Caco-2 (cell line): ENCODE results near the gene TMEM88. TPM values are rescaled to one million over a fixed set of nuclear protein-coding genes. Genes with fewer than 3 reads are reported as not detected.
"Not testable (repeated sequence)": the region's sequence is repeated elsewhere in the genome, so short reads cannot be mapped to it uniquely, and the experiment has no call there.

Experiments
- BruUV-seq: library from RNA; stranded (reverse); fragments of 400-500 nt; replicated peaks from 2 replicates; lab custom pipeline; 2021; lab: Mats Ljungman, UMichigan
- CTCF ChIA-PET: fragments of 300-600 bp; sonication (Branson Sonifier 250); formaldehyde crosslinking; loops from one replicate; lab custom pipeline; 2022; ENCODE audit warnings: antibody characterized with exemption; lab: Charles Lee
- POLR2A ChIA-PET: fragments of 300-600 bp; sonication (Branson Sonifier 250); formaldehyde crosslinking; loops from one replicate; lab custom pipeline; 2022; ENCODE audit warnings: antibody characterized with exemption; lab: Charles Lee
- DNase-seq, 2 experiments: peaks; one replicate each; pipeline versions ENCODE4 v3.0.0 to v3.0.0-alpha.2; 2020 to 2022
- H3K27me3 ChIP-seq: replicated peaks from 2 replicates; pipeline ENCODE4 v1.6.0; 2011; ENCODE audit warnings: low read length; ENCODE audit not compliant: control insufficient read depth, insufficient read depth
- H3K36me3 ChIP-seq: 2 replicates; pipeline ENCODE4 v1.5.1; 2011; ENCODE audit warnings: low read length; ENCODE audit not compliant: control insufficient read depth, insufficient read depth
- H3K4me1 ChIP-seq: fragments of 250-450 bp; sonication (Bioruptor Pico); 2 replicates; pipeline ENCODE4 v1.5.1; 2020; ENCODE audit warnings: mild to moderate bottlenecking
- H3K4me3 ChIP-seq: 2 replicates; pipeline ENCODE4 v1.5.1; 2011; ENCODE audit warnings: low read depth, mild to moderate bottlenecking, control low read depth, low read length
- H3K9me3 ChIP-seq: fragments of 250-450 bp; sonication (Bioruptor Pico); 2 replicates; pipeline ENCODE4 v1.5.1; 2020; ENCODE audit warnings: mild to moderate bottlenecking, moderate library complexity
- H3K27ac Mint-ChIP-seq: one replicate; pipeline ENCODE4 v1.8.0; 2022; ENCODE audit warnings: mixed read lengths; ENCODE audit not compliant: unreplicated experiment
- H3K27me3 Mint-ChIP-seq: one replicate; pipeline ENCODE4 v1.8.0; 2022; ENCODE audit warnings: mixed read lengths; ENCODE audit not compliant: insufficient read depth, unreplicated experiment
- H3K36me3 Mint-ChIP-seq: one replicate; pipeline ENCODE4 v1.8.0; 2022; ENCODE audit warnings: mild to moderate bottlenecking, mixed read lengths; ENCODE audit not compliant: insufficient read depth, unreplicated experiment
- H3K4me1 Mint-ChIP-seq: one replicate; pipeline ENCODE4 v1.8.0; 2022; ENCODE audit warnings: low read depth, mixed read lengths; ENCODE audit not compliant: unreplicated experiment
- H3K4me3 Mint-ChIP-seq: one replicate; pipeline ENCODE4 v1.8.0; 2022; ENCODE audit warnings: mild to moderate bottlenecking, moderate library complexity, mixed read lengths; ENCODE audit not compliant: unreplicated experiment
- H3K9me3 Mint-ChIP-seq: one replicate; pipeline ENCODE4 v1.8.0; 2022; ENCODE audit warnings: mixed read lengths; ENCODE audit not compliant: unreplicated experiment
- intact Hi-C: fragments of 100-400 bp; cut with micrococcal nuclease; formaldehyde crosslinking; loops from one replicate; pipeline ENCODE4 v1.10.0; 2022; ENCODE audit not compliant: unreplicated experiment
- total RNA-seq: library from RNA; stranded (reverse); gene quantifications from 2 replicates; pipeline ENCODE4 v1.2.3, GENCODE V29; 2022
- TF ChIP-seq, protein P1 (sequence below), 2 experiments: fragments of 200-600 bp in 1 of 2; IDR thresholded peaks; 1 replicate in 1 of 2; 2 replicates in 1 of 2; pipeline versions ENCODE4 v1.5.1 to v1.8.0; 2011 to 2022; ENCODE audit warnings: antibody characterized with exemption in 1 of 2, control low read depth in 1 of 2, inconsistent platforms in 1 of 2, low read depth in 1 of 2, low read length in 1 of 2, mild to moderate bottlenecking in 1 of 2, moderate library complexity in 1 of 2; ENCODE audit not compliant: insufficient read depth in 1 of 2, severe bottlenecking in 1 of 2, unreplicated experiment in 1 of 2

TMEM88 gene
- total RNA-seq, 1 experiment from 2014 or later = 2.5 TPM

DNA sequence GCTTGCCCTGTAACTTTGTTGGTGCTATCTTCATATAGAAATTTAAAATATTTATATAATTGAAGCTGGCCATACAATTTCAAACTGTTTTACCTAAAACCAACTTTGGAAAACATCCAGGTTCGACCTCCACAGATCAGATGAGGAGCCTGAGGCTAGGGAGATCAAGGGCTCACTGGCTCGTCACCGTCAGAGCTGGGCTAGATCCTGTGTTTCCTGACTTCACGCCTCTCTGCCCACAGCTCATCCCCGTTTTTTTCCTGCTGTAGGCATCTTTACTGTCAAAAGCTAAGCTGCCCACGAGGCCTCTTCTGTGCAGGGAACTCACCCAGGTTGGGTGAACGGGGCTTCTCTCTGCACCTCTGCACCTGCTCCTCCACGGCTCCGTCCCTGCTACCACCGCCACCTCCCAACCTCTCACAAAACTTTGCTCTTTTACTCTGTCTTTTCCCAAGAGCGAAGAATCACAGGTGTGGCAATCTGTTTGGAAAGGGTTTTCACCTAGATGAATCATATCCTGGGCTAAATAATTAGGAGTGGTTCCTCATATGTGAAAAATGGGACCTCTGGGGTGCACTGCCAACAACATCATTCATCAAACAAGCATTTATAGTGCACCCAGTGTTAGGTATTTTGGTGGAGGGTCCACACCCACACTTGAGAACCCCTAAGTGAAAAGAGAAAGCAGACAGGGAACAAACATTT, 45.6 kb upstream of the TMEM88 start:
- no peaks in the 10 kb centered on the region for H3K36me3 Mint-ChIP-seq
- H3K27me3 Mint-ChIP-seq = no peaks in the 10 kb centered on the region
- no peak overlapping the region for H3K4me3 Mint-ChIP-seq
- DNase-seq = no peak
- H3K27ac Mint-ChIP-seq = no peak overlapping the region
- no TSS peak for BruUV-seq
- Histone ChIP-seq H3K4me1 (no peaks in the 10 kb centered on the region), H3K36me3 (no peaks in the 10 kb centered on the region), H3K4me3 (no peak overlapping the region), H3K27me3 (no peaks in the 10 kb centered on the region), H3K9me3 (no peaks in the 10 kb centered on the region)
- H3K9me3 Mint-ChIP-seq = no peaks in the 10 kb centered on the region
- CTCF ChIA-PET = no interaction called here
- H3K4me1 Mint-ChIP-seq = no peaks in the 10 kb centered on the region
- intact Hi-C loops = no loop called here
- TF ChIP-seq, protein P1, sequence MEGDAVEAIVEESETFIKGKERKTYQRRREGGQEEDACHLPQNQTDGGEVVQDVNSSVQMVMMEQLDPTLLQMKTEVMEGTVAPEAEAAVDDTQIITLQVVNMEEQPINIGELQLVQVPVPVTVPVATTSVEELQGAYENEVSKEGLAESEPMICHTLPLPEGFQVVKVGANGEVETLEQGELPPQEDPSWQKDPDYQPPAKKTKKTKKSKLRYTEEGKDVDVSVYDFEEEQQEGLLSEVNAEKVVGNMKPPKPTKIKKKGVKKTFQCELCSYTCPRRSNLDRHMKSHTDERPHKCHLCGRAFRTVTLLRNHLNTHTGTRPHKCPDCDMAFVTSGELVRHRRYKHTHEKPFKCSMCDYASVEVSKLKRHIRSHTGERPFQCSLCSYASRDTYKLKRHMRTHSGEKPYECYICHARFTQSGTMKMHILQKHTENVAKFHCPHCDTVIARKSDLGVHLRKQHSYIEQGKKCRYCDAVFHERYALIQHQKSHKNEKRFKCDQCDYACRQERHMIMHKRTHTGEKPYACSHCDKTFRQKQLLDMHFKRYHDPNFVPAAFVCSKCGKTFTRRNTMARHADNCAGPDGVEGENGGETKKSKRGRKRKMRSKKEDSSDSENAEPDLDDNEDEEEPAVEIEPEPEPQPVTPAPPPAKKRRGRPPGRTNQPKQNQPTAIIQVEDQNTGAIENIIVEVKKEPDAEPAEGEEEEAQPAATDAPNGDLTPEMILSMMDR (IDR thresholded peaks at IDR 0.05; ENCODE audit: insufficient read depth in 1 of 2, low read depth in 1 of 2, low read length in 1 of 2, severe bottlenecking in 1 of 2, unreplicated experiment in 1 of 2) = no peak
- POLR2A ChIA-PET = no interaction called here

- H3K4me3 Mint-ChIP-seq, H3K36me3 Mint-ChIP-seq, DNase-seq, H3K27ac Mint-ChIP-seq, H3K4me1 ChIP-seq, BruUV-seq, intact Hi-C loops, H3K36me3 ChIP-seq, POLR2A ChIA-PET, H3K9me3 ChIP-seq, H3K4me1 Mint-ChIP-seq, CTCF ChIA-PET, H3K27me3 Mint-ChIP-seq, H3K4me3 ChIP-seq, H3K27me3 ChIP-seq, H3K9me3 Mint-ChIP-seq: not testable (repeated sequence)
Measured at GRCh38 chr17:7809791-7810343, 45.0 kb upstream of the TMEM88 start.

GRCh38 chr17:7811251-7811650, 43.6 kb upstream of the TMEM88 start:
- ChIA-PET POLR2A (no interaction called here), CTCF (no interaction called here)
- intact Hi-C loops = no loop called here
- TF ChIP-seq, protein P1 (IDR thresholded peaks at IDR 0.05; ENCODE audit: insufficient read depth in 1 of 2, low read depth in 1 of 2, low read length in 1 of 2, severe bottlenecking in 1 of 2, unreplicated experiment in 1 of 2) = no peak
- Histone ChIP-seq H3K4me1 (0 out of 2 replicates have a peak, but pooled peaks cover 2% of the 10 kb centered on the region), H3K27me3 (no peaks in the 10 kb centered on the region), H3K4me3 (no peak overlapping the region), H3K36me3 (no peaks in the 10 kb centered on the region), H3K9me3 (no peaks in the 10 kb centered on the region)
- no peaks in the 10 kb centered on the region for H3K36me3 Mint-ChIP-seq
- no peak for DNase-seq
- no peaks in the 10 kb centered on the region for H3K9me3 Mint-ChIP-seq
- H3K4me1 Mint-ChIP-seq = peaks cover 6% of the 10 kb centered on the region
- H3K27ac Mint-ChIP-seq = no peak overlapping the region
- no peak overlapping the region for H3K4me3 Mint-ChIP-seq
- no TSS peak for BruUV-seq
- no peaks in the 10 kb centered on the region for H3K27me3 Mint-ChIP-seq
